Panc1 (cell line): ENCODE data around the gene ADAMTSL2. TPM values are rescaled to one million over a fixed set of nuclear protein-coding genes. Genes with fewer than 3 reads are reported as not detected.

Source experiments
- ATAC-seq: fragments of 200-7000 bp; cut with Tn5 transposase; 2 replicates; pipeline ENCODE4 v1.9.1; 2020; ENCODE audit warnings: mild to moderate bottlenecking, moderate library complexity
- BruUV-seq: library from RNA; stranded (reverse); fragments of 400-500 nt; replicated peaks from 2 replicates; lab custom pipeline; 2021; lab: Mats Ljungman, UMichigan
- CTCF ChIA-PET: fragments of 300-600 bp; sonication (Branson Sonifier 250); formaldehyde crosslinking; loops from one replicate; lab custom pipeline; 2022; ENCODE audit warnings: antibody characterized with exemption; lab: Charles Lee
- POLR2A ChIA-PET: fragments of 300-600 bp; sonication (Branson Sonifier 250); formaldehyde crosslinking; loops from one replicate; lab custom pipeline; 2022; ENCODE audit warnings: antibody characterized with exemption; lab: Charles Lee
- DNase-seq: peaks from one replicate; pipeline ENCODE4 v3.0.0-alpha.2; 2010; ENCODE audit warnings: low read depth, low spot score
- H3K27ac ChIP-seq: 2 replicates; pipeline ENCODE4 v1.5.1; 2011; ENCODE audit warnings: mild to moderate bottlenecking, low read length, inconsistent platforms
- H3K27me3 ChIP-seq: fragments of 200-500 bp; sonication (Bioruptor generic); 2 replicates; pipeline ENCODE4 v1.6.0; 2014; ENCODE audit warnings: low read length, inconsistent platforms; ENCODE audit not compliant: control insufficient read depth, insufficient read depth
- H3K36me3 ChIP-seq: fragments of 200-500 bp; sonication (Bioruptor generic); 2 replicates; pipeline ENCODE4 v1.5.1; 2014; ENCODE audit warnings: inconsistent platforms, mild to moderate bottlenecking, low read length, moderate library complexity; ENCODE audit not compliant: control insufficient read depth, insufficient read depth
- H3K4me1 ChIP-seq: 2 replicates; pipeline ENCODE4 v1.5.1; 2011; ENCODE audit warnings: inconsistent platforms, mild to moderate bottlenecking, low read length, moderate library complexity; ENCODE audit not compliant: control insufficient read depth, insufficient read depth
- H3K4me3 ChIP-seq, 2 experiments: 2 replicates each; pipeline ENCODE4 v1.5.1; 2011 to 2012; ENCODE audit warnings: low read depth in 2 of 2, low read length in 2 of 2, mild to moderate bottlenecking in 2 of 2, inconsistent platforms in 1 of 2, moderate library complexity in 1 of 2
- H3K9me3 ChIP-seq: fragments of 200-500 bp; sonication (Bioruptor generic); 2 replicates; pipeline ENCODE4 v1.5.1; 2014; ENCODE audit warnings: low read depth, mild to moderate bottlenecking, inconsistent platforms, low read length, moderate library complexity; ENCODE audit not compliant: control insufficient read depth, insufficient read depth
- POLR2AphosphoS5 ChIP-seq: IDR thresholded peaks from 2 replicates; pipeline ENCODE4 v1.6.1; 2012; ENCODE audit warnings: mild to moderate bottlenecking, low read depth, low read length, moderate library complexity
- REST ChIP-seq, 2 experiments: IDR thresholded peaks; 2 replicates each; pipeline ENCODE4 v1.6.1; 2011 to 2012; ENCODE audit warnings: low read depth in 2 of 2, control low read depth in 1 of 2, low read length in 1 of 2, mild to moderate bottlenecking in 1 of 2, moderate library complexity in 1 of 2; ENCODE audit not compliant: insufficient read depth in 1 of 2
- SIN3A ChIP-seq: IDR thresholded peaks from 2 replicates; pipeline ENCODE4 v1.6.1; 2012; ENCODE audit warnings: low read depth, mild to moderate bottlenecking, low read length, moderate library complexity, borderline replicate concordance; ENCODE audit not compliant: insufficient read depth
- TCF7L2 ChIP-seq: IDR thresholded peaks from 2 replicates; pipeline ENCODE4 v1.6.1; 2011; ENCODE audit warnings: mild to moderate bottlenecking, low read depth, low read length, inconsistent platforms
- in situ Hi-C: cut with HindIII; loops from 2 replicates; pipeline ENCODE4 v1.10.0; 2016; ENCODE audit warnings: low sequenced_read_pairs, low pct_unique_long_range_greater_than_20kb
- intact Hi-C: fragments of 100-400 bp; cut with micrococcal nuclease; formaldehyde crosslinking; loops from one replicate; pipeline ENCODE4 v1.10.0; 2022; ENCODE audit not compliant: unreplicated experiment
- total RNA-seq: library from RNA; stranded (reverse); gene quantifications from one replicate; pipeline ENCODE4 v1.2.1, GENCODE V29; 2021; ENCODE audit not compliant: unreplicated experiment
- TF ChIP-seq, protein P1 (sequence below): fragments of 450-650 bp; IDR thresholded peaks from 2 replicates; pipeline ENCODE4 v1.5.1; 2017; ENCODE audit warnings: mild to moderate bottlenecking

Gene ADAMTSL2
- total RNA-seq, 1 experiment from 2014 or later = 0.10 TPM

- DNase-seq = no peak
- in situ Hi-C loops = no loop called here
- H3K27me3 ChIP-seq = no peaks in the 10 kb centered on the region
These were observed 11.2 kb downstream of the ADAMTSL2 start for GRCh38 chr9:133545494-133546286.

DNA sequence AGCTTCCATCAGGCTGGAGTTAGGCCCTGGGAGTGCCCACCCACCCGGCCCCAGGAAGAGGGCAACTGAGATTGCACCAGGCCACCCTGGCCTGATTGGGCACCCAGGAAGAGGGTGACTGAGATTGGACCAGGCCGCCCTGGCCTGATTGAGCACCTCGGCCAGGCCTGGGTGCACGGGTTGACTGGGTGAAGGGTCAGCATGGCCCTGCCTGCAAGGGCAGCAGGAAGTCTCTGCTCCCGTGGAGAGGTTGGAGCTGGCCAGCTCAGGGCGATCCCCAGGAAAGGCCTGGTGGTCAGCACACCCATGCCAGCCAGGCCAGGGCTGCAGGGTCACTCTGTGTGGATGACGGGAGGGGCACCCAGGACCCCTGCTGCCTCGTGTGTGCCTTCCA, 11.8 kb downstream of the ADAMTSL2 start:
- in situ Hi-C loops = no loop called here
- CTCF ChIA-PET = no interaction called here
- H3K27me3 ChIP-seq = no peaks in the 10 kb centered on the region

More at GRCh38 chr9:133545494-133546286, 11.2 kb downstream of the ADAMTSL2 start:
- Histone ChIP-seq H3K9me3 (no peaks in the 10 kb centered on the region), H3K4me1 (no peaks in the 10 kb centered on the region), H3K4me3 (no peak overlapping the region), H3K27ac (no peak overlapping the region), H3K36me3 (no peaks in the 10 kb centered on the region)
- ATAC-seq = no peak
- TF ChIP-seq POLR2AphosphoS5 (no peak), REST (IDR thresholded peaks at IDR 0.05; ENCODE audit: insufficient read depth in 1 of 2, low read depth in 2 of 2, low read length in 1 of 2) (no peak), SIN3A (no peak), TCF7L2 (no peak)
- TF ChIP-seq, protein P1, sequence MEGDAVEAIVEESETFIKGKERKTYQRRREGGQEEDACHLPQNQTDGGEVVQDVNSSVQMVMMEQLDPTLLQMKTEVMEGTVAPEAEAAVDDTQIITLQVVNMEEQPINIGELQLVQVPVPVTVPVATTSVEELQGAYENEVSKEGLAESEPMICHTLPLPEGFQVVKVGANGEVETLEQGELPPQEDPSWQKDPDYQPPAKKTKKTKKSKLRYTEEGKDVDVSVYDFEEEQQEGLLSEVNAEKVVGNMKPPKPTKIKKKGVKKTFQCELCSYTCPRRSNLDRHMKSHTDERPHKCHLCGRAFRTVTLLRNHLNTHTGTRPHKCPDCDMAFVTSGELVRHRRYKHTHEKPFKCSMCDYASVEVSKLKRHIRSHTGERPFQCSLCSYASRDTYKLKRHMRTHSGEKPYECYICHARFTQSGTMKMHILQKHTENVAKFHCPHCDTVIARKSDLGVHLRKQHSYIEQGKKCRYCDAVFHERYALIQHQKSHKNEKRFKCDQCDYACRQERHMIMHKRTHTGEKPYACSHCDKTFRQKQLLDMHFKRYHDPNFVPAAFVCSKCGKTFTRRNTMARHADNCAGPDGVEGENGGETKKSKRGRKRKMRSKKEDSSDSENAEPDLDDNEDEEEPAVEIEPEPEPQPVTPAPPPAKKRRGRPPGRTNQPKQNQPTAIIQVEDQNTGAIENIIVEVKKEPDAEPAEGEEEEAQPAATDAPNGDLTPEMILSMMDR = no peak
- intact Hi-C loops = no loop called here
- CTCF ChIA-PET = no interaction called here
- POLR2A ChIA-PET = no interaction called here
- no TSS peak for BruUV-seq

More for the DNA sequence above, 11.8 kb downstream of the ADAMTSL2 start:
- Histone ChIP-seq H3K27ac (no peak overlapping the region), H3K9me3 (no peaks in the 10 kb centered on the region), H3K36me3 (no peaks in the 10 kb centered on the region), H3K4me1 (no peaks in the 10 kb centered on the region), H3K4me3 (no peak overlapping the region)
- intact Hi-C loops = no loop called here
- POLR2A ChIA-PET = no interaction called here
- no peak for ATAC-seq
- TF ChIP-seq SIN3A = no peak
- TF ChIP-seq REST (IDR thresholded peaks at IDR 0.05; ENCODE audit: insufficient read depth in 1 of 2, low read depth in 2 of 2, low read length in 1 of 2) = no peak
- no peak for TF ChIP-seq TCF7L2
- no peak for TF ChIP-seq POLR2AphosphoS5
- TF ChIP-seq, protein P1 = no peak
- BruUV-seq = no TSS peak
- DNase-seq = no peak
